GM21381 (cell line): Measurements from ENCODE around the gene FOXL3.
"Not testable (repeated sequence)": the region's sequence is repeated elsewhere in the genome, so short reads cannot be mapped to it uniquely, and the experiment has no call there.

Experiments
- ATAC-seq: cut with Tn5 transposase; IDR thresholded peaks from one replicate; pipeline ENCODE4 v1.9.1; 2021; ENCODE audit warnings: mild to moderate bottlenecking, moderate library complexity; ENCODE audit not compliant: unreplicated experiment

FOXL3 gene

GRCh38 chr7:254337-255037, 35.5 kb upstream of the FOXL3 start:
- ATAC-seq: no peak

- ATAC-seq: no peak
These were observed 34.9 kb upstream of the FOXL3 start for GRCh38 chr7:255038-255435.

- no peak for ATAC-seq
These were observed 34.1 kb upstream of the FOXL3 start for GRCh38 chr7:255721-256361.

GRCh38 chr7:256461-256940, 33.5 kb upstream of the FOXL3 start:
- ATAC-seq: no peak

GRCh38 chr7:256981-257646, 32.9 kb upstream of the FOXL3 start:
- ATAC-seq: no peak

GRCh38 chr7:257647-257992, 32.4 kb upstream of the FOXL3 start:
- ATAC-seq: no peak

- ATAC-seq: no peak
These were observed 31.3 kb upstream of the FOXL3 start for GRCh38 chr7:258476-259190.

GRCh38 chr7:259191-259505, 30.8 kb upstream of the FOXL3 start:
- ATAC-seq: no peak

GRCh38 chr7:259751-260405, 30.1 kb upstream of the FOXL3 start:
- no peak for ATAC-seq

- no peak for ATAC-seq
These were observed 29.3 kb upstream of the FOXL3 start for GRCh38 chr7:260441-261281.

GRCh38 chr7:261341-262250, 28.4 kb upstream of the FOXL3 start:
- no peak for ATAC-seq

GRCh38 chr7:262251-262572, 27.8 kb upstream of the FOXL3 start:
- no peak for ATAC-seq

GRCh38 chr7:262631-263311, 27.2 kb upstream of the FOXL3 start:
- ATAC-seq: not testable (repeated sequence)

- not testable (repeated sequence) for ATAC-seq
These were observed 26.3 kb upstream of the FOXL3 start for GRCh38 chr7:263483-264351.

GRCh38 chr7:264541-265191, 25.3 kb upstream of the FOXL3 start:
- ATAC-seq: no peak

- ATAC-seq: no peak
These were observed 24.6 kb upstream of the FOXL3 start for GRCh38 chr7:265192-265997.
